Mesothelial cell of epicardium (in vitro differentiated cells): Measurements from ENCODE around the gene ROR2. TPM values are rescaled to one million over a fixed set of nuclear protein-coding genes. Genes with fewer than 3 reads are reported as not detected.

Source experiments
- DNase-seq, 2 experiments: peaks; one replicate each; pipeline ENCODE4 v3.0.0; 2021; ENCODE audit warnings: low spot score in 2 of 2; ENCODE audit not compliant: unreplicated experiment in 2 of 2
- H3K27ac Mint-ChIP-seq: 2 replicates; pipeline ENCODE4 v1.8.0; 2021; ENCODE audit warnings: mixed read lengths
- H3K27me3 Mint-ChIP-seq: 2 replicates; pipeline ENCODE4 v1.8.0; 2021; ENCODE audit warnings: low read depth, mixed read lengths
- H3K36me3 Mint-ChIP-seq: 2 replicates; pipeline ENCODE4 v1.8.0; 2021; ENCODE audit warnings: mixed read lengths
- H3K4me1 Mint-ChIP-seq: 2 replicates; pipeline ENCODE4 v1.8.0; 2021; ENCODE audit warnings: mixed read lengths
- H3K4me3 Mint-ChIP-seq: 2 replicates; pipeline ENCODE4 v1.8.0; 2021; ENCODE audit warnings: mild to moderate bottlenecking, moderate library complexity, mixed read lengths
- H3K9me3 Mint-ChIP-seq: 2 replicates; pipeline ENCODE4 v1.8.0; 2021; ENCODE audit warnings: mixed read lengths
- total RNA-seq: library from RNA; stranded (reverse); gene quantifications from 3 replicates; pipeline ENCODE4 v1.2.1, GENCODE V29; 2021
- TF ChIP-seq, protein P1 (sequence below): fragments of 200-600 bp; sonication (generic); IDR thresholded peaks from one replicate; pipeline ENCODE4 v1.5.0; 2021; ENCODE audit warnings: antibody characterized with exemption; ENCODE audit not compliant: unreplicated experiment

The ROR2 gene
- total RNA-seq, 1 donor from 2014 or later = 41.0 TPM

DNA sequence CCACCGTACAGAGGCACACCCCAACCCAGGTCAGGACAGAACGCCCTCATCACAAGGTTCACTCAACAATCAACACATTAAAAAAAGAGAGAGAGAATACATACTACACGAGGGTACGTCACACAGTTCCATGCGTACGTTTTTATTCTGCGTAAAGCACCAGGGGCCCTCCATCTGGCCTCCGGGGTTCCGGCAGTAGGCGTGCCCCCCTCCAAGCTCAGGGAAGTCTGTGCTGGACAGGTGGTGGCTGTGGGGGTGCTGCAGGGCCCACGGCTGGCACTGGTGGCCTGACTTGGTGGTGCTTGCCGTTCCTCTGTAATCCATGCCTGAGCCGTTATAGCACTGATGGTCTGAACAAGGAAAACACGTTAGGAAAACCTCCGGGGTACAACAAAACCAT is 219.2 kb downstream of the ROR2 start:
- Mint-ChIP-seq H3K9me3 (no peaks in the 10 kb centered on the region), H3K27ac (no peak overlapping the region), H3K27me3 (no peaks in the 10 kb centered on the region), H3K4me3 (no peak overlapping the region), H3K4me1 (no peaks in the 10 kb centered on the region), H3K36me3 (peaks cover 21% of the 10 kb centered on the region)
- no peak for DNase-seq
- TF ChIP-seq, protein P1, sequence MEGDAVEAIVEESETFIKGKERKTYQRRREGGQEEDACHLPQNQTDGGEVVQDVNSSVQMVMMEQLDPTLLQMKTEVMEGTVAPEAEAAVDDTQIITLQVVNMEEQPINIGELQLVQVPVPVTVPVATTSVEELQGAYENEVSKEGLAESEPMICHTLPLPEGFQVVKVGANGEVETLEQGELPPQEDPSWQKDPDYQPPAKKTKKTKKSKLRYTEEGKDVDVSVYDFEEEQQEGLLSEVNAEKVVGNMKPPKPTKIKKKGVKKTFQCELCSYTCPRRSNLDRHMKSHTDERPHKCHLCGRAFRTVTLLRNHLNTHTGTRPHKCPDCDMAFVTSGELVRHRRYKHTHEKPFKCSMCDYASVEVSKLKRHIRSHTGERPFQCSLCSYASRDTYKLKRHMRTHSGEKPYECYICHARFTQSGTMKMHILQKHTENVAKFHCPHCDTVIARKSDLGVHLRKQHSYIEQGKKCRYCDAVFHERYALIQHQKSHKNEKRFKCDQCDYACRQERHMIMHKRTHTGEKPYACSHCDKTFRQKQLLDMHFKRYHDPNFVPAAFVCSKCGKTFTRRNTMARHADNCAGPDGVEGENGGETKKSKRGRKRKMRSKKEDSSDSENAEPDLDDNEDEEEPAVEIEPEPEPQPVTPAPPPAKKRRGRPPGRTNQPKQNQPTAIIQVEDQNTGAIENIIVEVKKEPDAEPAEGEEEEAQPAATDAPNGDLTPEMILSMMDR = no peak

DNA sequence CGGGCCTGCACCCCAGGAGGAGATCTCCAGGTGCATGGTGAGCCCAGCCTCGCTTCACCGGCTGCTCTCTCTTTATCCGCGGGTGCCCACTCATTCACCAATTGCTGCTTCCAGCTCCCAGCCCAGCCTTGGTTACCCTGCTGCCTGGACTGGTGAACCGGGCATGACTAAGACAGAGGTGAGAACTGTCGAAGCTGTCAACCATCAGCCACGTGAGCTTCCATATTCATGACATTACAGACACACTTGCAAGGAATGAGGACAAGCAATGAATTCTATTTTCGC is 220.5 kb downstream of the ROR2 start:
- no peaks in the 10 kb centered on the region for H3K9me3 Mint-ChIP-seq
- no peak for DNase-seq
- no peak overlapping the region for H3K4me3 Mint-ChIP-seq
- no peaks in the 10 kb centered on the region for H3K27me3 Mint-ChIP-seq
- TF ChIP-seq, protein P1 = no peak
- peaks cover 23% of the 10 kb centered on the region for H3K36me3 Mint-ChIP-seq
- no peak overlapping the region for H3K27ac Mint-ChIP-seq
- H3K4me1 Mint-ChIP-seq = no peaks in the 10 kb centered on the region

DNA sequence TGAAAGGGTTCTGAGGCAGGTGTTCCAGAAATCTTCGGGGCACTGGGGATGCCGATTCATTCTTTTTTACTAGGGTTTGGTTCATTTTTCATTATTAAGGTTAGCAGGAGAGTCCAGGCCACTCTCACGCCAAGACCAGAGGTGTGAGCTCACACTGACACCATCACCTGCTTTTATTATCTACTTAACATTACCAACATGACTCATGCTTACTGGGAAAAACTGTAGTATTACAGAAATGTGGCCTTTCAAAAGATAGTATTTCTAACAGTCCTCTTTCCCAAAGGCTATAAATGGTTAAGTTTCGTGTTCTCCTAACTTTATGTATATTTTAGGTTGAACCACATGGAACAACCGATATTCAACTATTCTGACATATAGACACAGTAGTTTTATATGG is 222.1 kb downstream of the ROR2 start:
- Mint-ChIP-seq H3K9me3 (no peaks in the 10 kb centered on the region), H3K27ac (no peak overlapping the region), H3K36me3 (peaks cover 32% of the 10 kb centered on the region), H3K4me3 (no peak overlapping the region), H3K4me1 (no peaks in the 10 kb centered on the region), H3K27me3 (no peaks in the 10 kb centered on the region)
- TF ChIP-seq, protein P1 = no peak
- DNase-seq = no peak

DNA sequence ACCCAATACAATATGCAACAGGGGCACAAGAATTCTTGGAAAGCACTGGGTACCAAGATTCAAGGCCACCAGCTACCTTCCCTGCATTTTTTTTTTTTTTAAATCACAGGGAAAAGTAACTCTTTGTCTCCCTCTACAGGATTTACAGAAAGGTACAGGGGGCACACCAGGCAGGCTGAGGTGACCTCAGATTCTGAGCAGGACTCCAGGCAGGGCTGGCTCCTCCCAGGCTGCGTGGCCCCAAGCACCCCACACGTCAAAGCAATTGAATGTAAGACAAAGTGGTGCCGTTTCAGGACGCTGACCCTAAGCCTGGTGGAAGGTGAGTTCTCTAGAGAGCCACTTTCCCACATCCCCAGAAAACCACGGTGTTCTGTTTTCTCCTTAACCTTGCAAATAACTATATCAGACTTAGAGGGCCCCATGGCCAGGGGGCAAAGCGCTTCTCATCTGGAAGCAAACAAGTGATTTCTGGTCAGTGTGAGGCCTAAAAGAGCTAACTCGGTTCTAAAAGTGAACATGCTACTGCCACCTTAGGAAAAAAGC is 222.6 kb downstream of the ROR2 start:
- TF ChIP-seq, protein P1 = peak; percentile 81
- no peaks in the 10 kb centered on the region for H3K4me1 Mint-ChIP-seq
- no peak overlapping the region for H3K4me3 Mint-ChIP-seq
- no peaks in the 10 kb centered on the region for H3K9me3 Mint-ChIP-seq
- H3K36me3 Mint-ChIP-seq = peaks cover 35% of the 10 kb centered on the region
- H3K27ac Mint-ChIP-seq = no peak overlapping the region
- no peak for DNase-seq
- H3K27me3 Mint-ChIP-seq = no peaks in the 10 kb centered on the region

DNA sequence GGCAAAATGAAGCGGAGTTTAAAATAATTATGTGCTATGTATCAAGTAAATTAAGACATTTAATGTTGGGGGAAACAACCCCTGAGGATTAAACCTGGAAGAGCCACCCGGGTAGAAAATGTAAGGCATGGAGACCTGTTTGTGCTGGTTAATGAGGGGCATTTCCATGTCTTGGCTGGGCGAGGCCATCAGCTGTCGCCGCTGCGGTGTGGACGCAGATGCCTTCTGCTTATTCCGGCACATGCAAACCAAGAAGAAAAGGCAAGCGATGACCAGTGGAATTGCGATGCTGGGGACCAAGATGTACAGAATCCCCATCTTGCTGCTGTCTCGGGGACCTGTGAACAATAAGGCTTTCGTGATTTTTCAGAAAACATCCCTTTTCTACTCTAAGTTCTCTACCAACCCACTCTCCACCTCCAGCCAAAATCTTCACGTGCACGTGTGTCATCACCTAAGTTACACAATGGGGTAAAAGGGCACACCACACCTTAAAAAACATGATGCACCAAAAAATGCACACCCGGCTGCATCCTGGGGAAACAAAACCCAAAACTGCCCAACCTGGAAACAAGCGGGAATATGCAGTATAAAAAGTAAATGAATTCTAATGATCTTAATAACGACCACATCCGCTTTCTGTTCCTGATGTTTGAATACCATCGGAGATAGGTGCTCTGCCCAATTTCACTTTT is 223.5 kb downstream of the ROR2 start:
- no peak for DNase-seq
- no peak overlapping the region for H3K4me3 Mint-ChIP-seq
- H3K4me1 Mint-ChIP-seq = no peaks in the 10 kb centered on the region
- H3K9me3 Mint-ChIP-seq = no peaks in the 10 kb centered on the region
- H3K27ac Mint-ChIP-seq = no peak overlapping the region
- TF ChIP-seq, protein P1 = no peak
- peaks cover 41% of the 10 kb centered on the region for H3K36me3 Mint-ChIP-seq
- H3K27me3 Mint-ChIP-seq = no peaks in the 10 kb centered on the region
